ENCODE results near the gene UBE3A. TPM values are rescaled to one million over a fixed set of nuclear protein-coding genes. Genes with fewer than 3 reads are reported as not detected.
"Not testable (repeated sequence)": the region's sequence is repeated elsewhere in the genome, so short reads cannot be mapped to it uniquely, and the experiment has no call there.

The UBE3A gene
- total RNA-seq, 1 experiment from 2014 or later, result 52.8 TPM

GRCh38 chr15:25415217-25415616 is 23.6 kb downstream of the UBE3A start:
- in situ Hi-C loops (cut with HindIII; ENCODE audit: low pct_unique_long_range_greater_than_20kb, low sequenced_read_pairs), result no loop called here
- no peak for DNase-seq (ENCODE audit: low read depth, low spot score)

GRCh38 chr15:25410649-25411048 is 28.2 kb downstream of the UBE3A start:
- in situ Hi-C loops (cut with HindIII; ENCODE audit: low pct_unique_long_range_greater_than_20kb, low sequenced_read_pairs), result no loop called here
- no peak for DNase-seq (ENCODE audit: low read depth, low spot score)

- in situ Hi-C loops (cut with HindIII; ENCODE audit: low pct_unique_long_range_greater_than_20kb, low sequenced_read_pairs); DNase-seq (ENCODE audit: low read depth, low spot score): not testable (repeated sequence)
These were observed 29.1 kb downstream of the UBE3A start for GRCh38 chr15:25409731-25410130.

GRCh38 chr15:25408929-25409328 is 29.9 kb downstream of the UBE3A start:
- no peak for DNase-seq (ENCODE audit: low read depth, low spot score)
- in situ Hi-C loops (cut with HindIII; ENCODE audit: low pct_unique_long_range_greater_than_20kb, low sequenced_read_pairs), result no loop called here

DNA sequence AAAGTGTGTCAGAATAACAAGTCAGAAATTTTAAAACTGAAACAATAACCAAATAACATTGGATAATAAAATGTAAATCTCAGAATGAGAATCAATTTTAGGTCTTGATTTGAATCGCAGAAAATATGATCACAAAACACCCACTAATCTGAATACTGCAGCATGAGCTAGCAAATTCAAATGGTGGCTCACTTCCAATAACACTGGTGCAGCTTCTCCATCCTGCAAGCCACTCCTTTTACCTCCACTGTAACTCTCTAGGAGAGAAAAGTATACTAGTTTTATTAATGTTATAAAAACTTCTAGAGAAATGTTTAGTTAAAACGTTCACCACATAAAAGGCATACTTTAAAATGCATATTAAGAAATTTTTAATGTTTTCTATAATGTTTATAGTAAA is 30.4 kb downstream of the UBE3A start:
- no peak for DNase-seq (ENCODE audit: low read depth, low spot score)
- in situ Hi-C loops (cut with HindIII; ENCODE audit: low pct_unique_long_range_greater_than_20kb, low sequenced_read_pairs), result no loop called here

- DNase-seq (ENCODE audit: low read depth, low spot score), result no peak
These were observed 30.9 kb downstream of the UBE3A start for GRCh38 chr15:25407950-25408349.

DNA sequence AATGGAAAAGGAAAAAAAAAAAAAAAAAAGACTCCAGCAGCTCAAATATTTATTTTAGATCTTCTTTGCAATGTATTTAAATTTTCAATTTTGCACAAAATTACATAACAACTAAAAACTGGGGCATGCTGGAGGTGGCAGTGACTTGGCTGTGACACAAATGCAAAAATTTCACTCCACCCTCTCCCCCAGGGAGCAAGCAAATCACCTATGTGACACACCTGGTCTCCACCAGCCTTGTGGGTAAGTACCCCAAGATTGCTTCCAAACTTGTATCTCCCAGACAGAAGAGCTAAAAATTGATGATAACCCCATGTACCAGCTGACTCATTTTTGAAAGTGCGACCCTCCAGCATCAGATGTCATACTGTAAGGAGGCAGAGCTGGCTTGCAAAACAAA is 32.0 kb downstream of the UBE3A start:
- in situ Hi-C loops (cut with HindIII; ENCODE audit: low pct_unique_long_range_greater_than_20kb, low sequenced_read_pairs), result no loop called here
- no peak for DNase-seq (ENCODE audit: low read depth, low spot score)

More at GRCh38 chr15:25407950-25408349, 30.9 kb downstream of the UBE3A start:
- in situ Hi-C loops (cut with HindIII; ENCODE audit: low pct_unique_long_range_greater_than_20kb, low sequenced_read_pairs), result no loop called here

GRCh38 chr15:25406261-25406660 is 32.6 kb downstream of the UBE3A start:
- in situ Hi-C loops (cut with HindIII; ENCODE audit: low pct_unique_long_range_greater_than_20kb, low sequenced_read_pairs), result no loop called here
- no peak for DNase-seq (ENCODE audit: low read depth, low spot score)

- no peak for DNase-seq (ENCODE audit: low read depth, low spot score)
- in situ Hi-C loops (cut with HindIII; ENCODE audit: low pct_unique_long_range_greater_than_20kb, low sequenced_read_pairs), result no loop called here
These were observed 35.1 kb downstream of the UBE3A start for GRCh38 chr15:25403771-25404170.

GRCh38 chr15:25402342-25402741 is 36.5 kb downstream of the UBE3A start:
- in situ Hi-C loops (cut with HindIII; ENCODE audit: low pct_unique_long_range_greater_than_20kb, low sequenced_read_pairs), result no loop called here

GRCh38 chr15:25401501-25401900 is 37.3 kb downstream of the UBE3A start:
- in situ Hi-C loops (cut with HindIII; ENCODE audit: low pct_unique_long_range_greater_than_20kb, low sequenced_read_pairs), result no loop called here
- no peak for DNase-seq (ENCODE audit: low read depth, low spot score)

More at GRCh38 chr15:25402342-25402741, 36.5 kb downstream of the UBE3A start:
- DNase-seq (ENCODE audit: low read depth, low spot score), result no peak

GRCh38 chr15:25397100-25397499 is 41.7 kb downstream of the UBE3A start:
- in situ Hi-C loops (cut with HindIII; ENCODE audit: low pct_unique_long_range_greater_than_20kb, low sequenced_read_pairs), result no loop called here
- no peak for DNase-seq (ENCODE audit: low read depth, low spot score)

GRCh38 chr15:25394898-25395297 is 43.9 kb downstream of the UBE3A start:
- no peak for DNase-seq (ENCODE audit: low read depth, low spot score)
- in situ Hi-C loops (cut with HindIII; ENCODE audit: low pct_unique_long_range_greater_than_20kb, low sequenced_read_pairs), result no loop called here

GRCh38 chr15:25392806-25393205 is 46.0 kb downstream of the UBE3A start:
- in situ Hi-C loops (cut with HindIII; ENCODE audit: low pct_unique_long_range_greater_than_20kb, low sequenced_read_pairs), result no loop called here
- DNase-seq (ENCODE audit: low read depth, low spot score), result no peak

GRCh38 chr15:25391971-25392721 is 46.7 kb downstream of the UBE3A start:
- in situ Hi-C loops (cut with HindIII; ENCODE audit: low pct_unique_long_range_greater_than_20kb, low sequenced_read_pairs), result no loop called here
- no peak for DNase-seq (ENCODE audit: low read depth, low spot score)

DNA sequence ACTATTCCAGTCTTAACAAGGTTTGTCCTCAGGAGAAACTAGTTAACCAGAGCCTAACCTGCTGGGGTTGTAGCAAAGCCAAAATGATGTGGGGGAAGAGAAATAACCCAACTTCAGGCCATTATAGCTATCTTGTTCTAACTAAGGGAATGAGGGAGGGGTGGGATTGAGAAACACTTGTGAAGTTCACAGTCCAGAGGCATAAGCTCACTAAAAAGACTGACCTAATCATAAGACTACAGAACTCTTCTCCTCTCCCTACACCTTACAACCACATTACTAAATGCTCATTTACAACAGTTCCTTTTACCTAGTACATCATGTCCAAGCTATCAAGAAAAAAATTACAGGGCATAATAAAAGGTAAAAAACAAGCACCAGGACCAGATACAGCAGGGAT is 52.8 kb downstream of the UBE3A start:
- in situ Hi-C loops (cut with HindIII; ENCODE audit: low pct_unique_long_range_greater_than_20kb, low sequenced_read_pairs), result no loop called here
- no peak for DNase-seq (ENCODE audit: low read depth, low spot score)

DNA sequence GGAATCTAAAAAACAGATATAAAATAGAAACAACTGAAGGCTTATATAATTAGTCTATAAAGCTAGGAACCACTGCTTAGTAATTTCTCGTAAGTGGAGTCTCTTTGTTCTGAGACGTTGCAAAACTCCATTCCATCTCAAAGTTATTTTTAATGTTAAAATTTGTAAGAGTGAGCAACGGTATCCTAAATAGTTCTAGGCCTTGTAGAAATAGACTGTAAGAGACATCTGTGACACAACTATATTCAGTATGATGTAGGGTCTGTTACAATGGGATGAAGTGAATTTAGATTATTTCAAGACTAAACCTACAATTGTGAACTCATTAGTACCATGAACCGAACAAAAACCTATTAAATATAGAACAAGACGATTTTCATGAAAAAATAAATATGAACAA is 57.2 kb downstream of the UBE3A start:
- in situ Hi-C loops (cut with HindIII; ENCODE audit: low pct_unique_long_range_greater_than_20kb, low sequenced_read_pairs), result no loop called here
- DNase-seq (ENCODE audit: low read depth, low spot score), result no peak

- in situ Hi-C loops (cut with HindIII; ENCODE audit: low pct_unique_long_range_greater_than_20kb, low sequenced_read_pairs), result no loop called here
- DNase-seq (ENCODE audit: low read depth, low spot score), result no peak
These were observed 60.3 kb downstream of the UBE3A start for GRCh38 chr15:25378501-25378901.

DNA sequence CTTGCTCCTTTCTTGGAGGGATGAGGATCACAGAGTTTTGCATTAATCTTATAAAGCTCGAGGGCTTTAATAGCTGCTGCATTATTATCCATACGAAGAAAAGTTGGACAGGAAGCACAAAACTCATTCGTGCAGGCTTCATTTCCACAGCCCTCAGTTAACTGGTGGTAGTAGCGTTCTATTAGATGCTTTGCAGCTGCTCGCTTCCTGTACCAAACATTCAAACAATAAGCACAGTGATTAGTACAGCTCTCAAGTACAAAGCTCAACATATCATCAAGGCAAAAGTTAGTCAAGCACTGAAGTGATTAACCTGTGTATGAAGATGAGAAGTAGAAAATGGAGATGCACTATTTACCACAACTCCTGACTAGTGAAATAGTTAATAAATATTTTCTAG is 63.3 kb downstream of the UBE3A start:
- in situ Hi-C loops (cut with HindIII; ENCODE audit: low pct_unique_long_range_greater_than_20kb, low sequenced_read_pairs), result no loop called here
- DNase-seq (ENCODE audit: low read depth, low spot score), result no peak

- no peak for DNase-seq (ENCODE audit: low read depth, low spot score)
- in situ Hi-C loops (cut with HindIII; ENCODE audit: low pct_unique_long_range_greater_than_20kb, low sequenced_read_pairs), result no loop called here
These were observed 64.7 kb downstream of the UBE3A start for GRCh38 chr15:25374143-25374542.
